GM18870 (cell line): ENCODE data around the gene USP34.

Experiments
- ATAC-seq: cut with Tn5 transposase; IDR thresholded peaks from one replicate; pipeline ENCODE4 v1.9.1; 2021; ENCODE audit warnings: moderate library complexity; ENCODE audit not compliant: unreplicated experiment

Gene USP34

DNA sequence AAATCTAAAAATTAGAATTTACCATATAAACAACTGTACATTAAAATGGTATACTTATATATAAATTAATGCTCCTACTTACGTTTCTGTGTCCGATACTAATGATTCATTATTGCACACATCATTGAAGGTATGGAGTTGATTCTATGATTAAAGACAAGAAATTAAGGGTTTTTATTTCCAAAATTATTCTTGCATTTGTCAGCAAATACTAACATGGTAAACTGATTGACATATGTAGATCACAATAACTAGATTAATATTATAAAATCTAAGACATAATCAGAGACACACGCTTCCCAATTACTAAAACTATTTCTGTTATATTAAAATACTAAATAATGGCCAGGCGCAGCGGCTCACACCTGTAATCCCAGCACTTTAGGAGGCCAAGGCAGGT, 92.6 kb downstream of the USP34 start:
- no peak for ATAC-seq

DNA sequence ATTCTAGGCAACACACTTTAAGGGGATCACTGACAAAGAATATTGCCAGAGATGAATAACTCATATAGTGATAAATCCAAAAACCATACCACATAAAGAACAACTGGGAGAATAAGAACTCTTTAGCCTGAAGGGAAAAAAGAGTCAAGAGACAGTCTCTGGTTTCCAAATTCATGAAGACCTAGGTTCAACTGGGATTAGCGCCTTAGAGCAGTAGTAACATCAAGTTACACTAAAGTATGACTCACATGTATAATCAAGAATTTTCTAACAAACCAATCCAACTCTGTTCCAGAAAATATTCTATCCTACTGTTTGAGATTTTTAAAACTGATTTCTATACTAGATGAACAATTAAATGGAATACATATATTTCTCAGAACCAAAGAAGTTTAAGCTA, 93.8 kb downstream of the USP34 start:
- ATAC-seq = no peak

DNA sequence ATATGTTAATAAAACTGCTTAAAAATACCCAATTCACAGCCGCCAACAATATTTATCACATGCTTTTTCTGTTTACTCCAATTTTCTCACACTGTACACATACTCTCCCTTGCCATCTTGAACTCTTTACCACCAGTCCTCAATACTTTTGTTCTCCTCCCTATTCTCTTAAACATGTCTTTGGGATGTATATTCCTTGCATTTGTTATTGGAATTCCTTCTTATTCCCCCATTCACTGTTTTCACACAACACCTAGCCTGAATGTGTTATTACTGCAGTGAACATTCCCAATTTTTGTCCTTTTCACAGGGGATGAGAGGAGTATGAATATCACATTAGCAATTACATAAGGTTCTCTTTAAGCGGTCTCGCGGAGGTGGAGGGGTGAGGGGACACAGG, 94.7 kb downstream of the USP34 start:
- ATAC-seq = no peak

DNA sequence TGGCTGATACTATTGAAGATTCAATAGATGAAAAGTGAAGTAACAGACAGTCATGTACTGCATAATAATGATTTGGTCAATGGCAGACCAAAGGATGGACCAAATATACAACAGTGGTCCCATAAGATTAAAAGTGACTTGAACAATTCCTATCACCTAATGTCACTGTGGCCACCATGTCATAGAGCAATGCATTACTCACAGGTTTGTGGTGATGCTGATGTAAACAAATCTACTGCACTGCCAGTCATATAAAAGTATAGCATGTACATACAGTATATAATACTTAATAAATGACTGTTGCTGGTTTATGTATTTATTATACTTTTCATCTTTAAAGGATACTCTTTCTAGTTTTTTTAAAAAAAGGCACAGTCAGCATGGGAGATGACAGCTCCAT, 99.9 kb downstream of the USP34 start:
- ATAC-seq = no peak

DNA sequence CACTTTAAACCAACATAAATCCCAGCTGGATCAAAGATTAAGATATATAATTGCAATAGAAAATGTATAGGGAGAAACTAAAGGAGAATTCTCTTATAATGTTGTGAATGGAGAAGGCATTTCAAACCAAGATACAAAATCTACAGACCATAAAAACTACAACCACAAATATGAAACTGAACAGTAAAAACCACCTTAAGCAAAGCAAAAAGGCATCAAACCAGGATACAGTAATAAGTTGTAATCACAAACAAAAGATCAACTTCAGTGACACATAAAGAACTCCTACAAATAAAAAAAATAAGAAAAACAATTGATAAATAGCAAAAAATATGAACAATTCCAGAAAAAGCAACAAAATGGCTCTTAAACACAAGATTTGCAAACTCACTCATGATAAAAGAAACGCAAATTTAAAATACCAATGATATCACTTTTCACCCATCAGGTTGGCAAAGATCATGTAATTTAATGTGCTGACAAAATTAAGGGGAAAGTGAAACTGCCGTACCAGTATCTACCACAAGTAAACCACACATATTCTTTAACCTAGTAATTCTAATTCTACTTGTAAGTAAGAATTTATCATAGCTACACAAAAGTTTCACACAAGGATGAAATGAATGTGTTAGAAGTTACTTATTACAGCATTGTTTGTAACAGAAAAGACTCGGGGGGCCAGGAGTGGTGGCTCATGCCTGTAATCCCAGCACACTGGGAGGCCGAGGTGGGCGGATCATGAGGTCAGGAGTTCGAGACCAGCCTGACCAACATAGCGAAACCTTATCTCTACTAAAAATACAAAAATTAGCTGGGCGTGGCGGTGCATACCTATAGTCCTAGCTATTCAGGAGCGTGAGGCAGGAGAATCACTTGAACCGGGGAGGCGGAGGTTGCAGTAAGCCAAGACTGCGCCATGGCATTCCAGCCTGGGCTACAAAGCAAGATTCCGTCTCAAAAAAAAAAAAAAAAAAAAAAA, 101.9 kb downstream of the USP34 start:
- no peak for ATAC-seq

DNA sequence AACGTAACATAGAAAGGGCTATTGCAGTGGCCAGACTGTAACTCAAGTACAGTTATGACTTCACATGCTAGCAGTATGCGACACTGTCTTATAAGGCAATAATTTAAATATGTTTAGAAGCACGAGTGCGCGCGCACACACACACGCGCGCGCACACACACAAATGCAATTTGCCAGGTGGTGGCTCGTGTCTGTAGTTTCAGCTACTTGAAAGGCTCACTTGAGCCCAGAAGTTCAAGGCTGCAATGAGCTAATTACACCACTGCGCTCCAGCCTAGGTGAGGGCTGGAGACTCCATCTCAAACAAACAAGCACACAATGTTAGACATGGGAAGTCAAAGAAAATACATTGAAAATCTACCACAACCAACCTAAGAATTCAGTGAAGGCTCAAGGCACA, 103.7 kb downstream of the USP34 start:
- ATAC-seq = no peak

DNA sequence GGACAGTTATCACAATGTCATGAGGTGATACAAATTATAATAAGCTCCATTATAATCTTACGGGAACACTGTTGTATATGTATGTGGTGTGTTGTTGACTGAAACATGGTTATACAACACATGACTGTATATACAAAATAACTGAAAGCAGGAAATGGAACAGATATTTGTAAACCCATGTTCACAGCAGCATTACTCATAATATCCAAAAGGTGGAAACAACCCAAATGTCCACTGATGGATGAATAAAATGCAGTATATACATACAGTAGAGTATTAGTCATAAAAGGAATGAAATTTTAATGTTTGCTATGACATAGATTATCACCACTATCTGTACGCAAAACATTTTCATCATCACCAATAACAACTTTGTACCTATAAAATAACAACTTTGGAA, 107.3 kb downstream of the USP34 start:
- ATAC-seq = no peak

DNA sequence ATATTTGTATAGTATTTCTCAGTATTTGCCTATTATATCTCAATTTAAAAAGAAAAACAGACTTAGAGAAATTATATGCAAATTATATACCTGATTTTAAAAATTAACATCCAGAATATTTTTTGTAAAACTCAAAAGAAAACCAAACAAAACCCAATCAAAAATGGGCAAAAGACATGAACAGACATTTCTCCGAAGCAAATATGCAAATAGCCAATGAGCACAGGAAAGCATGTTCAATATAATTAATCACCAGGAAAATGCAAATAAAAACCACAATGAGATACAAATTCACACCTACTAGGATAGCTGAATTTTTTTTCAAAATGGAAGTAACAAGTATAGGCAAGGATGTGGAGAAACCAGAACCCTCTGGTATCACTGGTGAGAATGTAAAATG, 108.0 kb downstream of the USP34 start:
- ATAC-seq = no peak

DNA sequence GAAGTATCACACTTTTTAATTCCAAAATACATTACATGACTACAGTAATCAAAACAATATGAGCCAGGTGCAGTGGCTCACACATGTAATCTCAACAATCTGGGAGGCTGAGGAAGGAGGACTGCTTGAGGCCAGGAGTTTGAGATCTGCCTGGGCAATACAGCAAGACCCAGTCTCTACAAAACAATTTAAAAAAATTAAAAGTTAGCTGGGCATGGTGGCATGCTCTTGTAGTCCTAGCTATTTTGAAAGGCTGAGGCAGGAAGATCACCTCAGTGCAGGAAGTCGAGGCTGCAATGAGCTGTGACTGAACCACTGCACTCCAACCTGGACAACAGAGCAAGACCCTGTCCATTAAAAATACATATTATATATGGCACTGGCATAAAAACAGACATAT, 109.8 kb downstream of the USP34 start:
- no peak for ATAC-seq

DNA sequence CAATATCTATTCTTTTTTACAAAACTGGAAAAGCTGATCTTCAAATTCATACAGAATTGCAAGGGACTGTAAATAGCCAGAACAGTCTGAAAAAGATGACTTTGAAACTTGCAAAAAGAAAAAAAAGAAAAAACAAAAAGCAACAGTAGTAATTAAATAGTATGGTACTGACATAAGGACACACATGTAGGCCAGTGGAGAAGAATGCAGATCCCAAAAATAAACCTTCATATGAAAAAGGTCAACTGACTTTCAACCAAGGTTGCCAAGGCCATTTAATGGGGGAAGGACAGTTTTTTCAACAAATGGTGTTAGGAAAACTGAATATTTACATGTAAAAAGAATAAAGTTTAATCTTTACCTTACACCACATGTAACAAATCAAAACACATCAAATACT, 111.8 kb downstream of the USP34 start:
- no peak for ATAC-seq

DNA sequence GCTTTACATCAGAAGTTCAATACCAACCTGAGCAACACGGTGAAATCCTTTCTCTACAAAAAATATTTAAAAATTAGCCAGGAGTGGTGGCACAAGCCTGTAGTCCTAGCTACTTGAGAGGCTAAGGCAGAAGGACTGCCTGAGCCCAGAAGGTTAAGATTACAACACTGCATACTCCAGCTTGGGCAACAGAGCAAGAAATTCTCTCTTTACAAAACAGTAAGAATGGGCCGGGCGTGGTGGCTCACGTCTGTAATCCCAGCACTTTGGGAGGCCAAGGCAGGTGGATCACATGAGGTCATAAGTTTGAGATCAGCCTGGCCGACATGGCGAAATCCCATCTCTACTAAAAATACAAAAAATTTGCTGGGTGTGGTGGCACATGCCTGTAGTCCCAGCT, 113.2 kb downstream of the USP34 start:
- ATAC-seq = no peak

DNA sequence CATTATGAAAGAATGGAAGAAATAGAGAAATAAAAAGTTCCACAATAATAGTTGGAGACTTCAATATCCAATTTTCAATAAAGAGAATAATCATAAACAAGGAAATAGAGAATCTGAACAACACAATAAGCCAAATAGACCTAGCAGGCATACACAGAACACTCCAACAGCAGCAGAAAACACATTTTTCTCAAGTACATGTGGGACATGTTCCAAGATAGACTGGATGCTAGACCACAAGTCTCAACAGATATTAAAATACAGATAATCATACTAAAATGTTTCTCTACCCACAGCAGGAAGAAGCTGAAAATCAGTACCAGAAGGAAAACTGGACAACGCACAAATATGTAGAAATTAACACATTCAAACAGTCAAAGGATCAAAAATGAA, 113.9 kb downstream of the USP34 start:
- ATAC-seq = no peak

DNA sequence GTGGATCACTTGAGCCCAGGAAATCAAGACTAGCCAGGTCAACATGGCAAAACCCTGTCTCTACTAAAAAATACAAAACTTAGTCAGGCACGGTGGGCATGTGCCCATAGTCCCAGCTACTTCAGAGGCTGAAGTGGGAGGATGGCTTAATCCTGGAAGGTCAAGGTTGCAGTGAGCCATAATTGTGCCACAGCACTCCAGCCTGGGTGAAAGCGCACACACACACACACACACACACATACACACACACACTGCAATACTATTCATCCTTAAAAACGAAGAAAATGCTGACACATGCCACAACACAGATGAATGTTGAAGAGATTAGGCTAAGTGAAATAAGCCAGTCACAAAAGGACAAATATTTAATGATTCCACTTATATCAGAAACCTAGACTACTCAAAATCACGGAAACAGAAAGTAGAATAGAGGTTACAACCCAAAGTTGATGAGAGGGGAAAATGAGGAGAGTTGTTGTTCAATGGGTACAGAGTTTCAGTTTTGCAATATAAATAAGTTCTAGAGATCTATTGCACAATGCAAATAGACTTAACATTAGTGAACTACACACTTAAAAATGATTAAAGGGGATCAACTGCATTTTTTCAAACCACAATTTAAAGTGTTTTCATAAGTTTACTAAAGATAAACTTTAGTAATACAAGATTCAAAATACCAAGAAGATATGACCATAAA, 114.5 kb downstream of the USP34 start:
- no peak for ATAC-seq

DNA sequence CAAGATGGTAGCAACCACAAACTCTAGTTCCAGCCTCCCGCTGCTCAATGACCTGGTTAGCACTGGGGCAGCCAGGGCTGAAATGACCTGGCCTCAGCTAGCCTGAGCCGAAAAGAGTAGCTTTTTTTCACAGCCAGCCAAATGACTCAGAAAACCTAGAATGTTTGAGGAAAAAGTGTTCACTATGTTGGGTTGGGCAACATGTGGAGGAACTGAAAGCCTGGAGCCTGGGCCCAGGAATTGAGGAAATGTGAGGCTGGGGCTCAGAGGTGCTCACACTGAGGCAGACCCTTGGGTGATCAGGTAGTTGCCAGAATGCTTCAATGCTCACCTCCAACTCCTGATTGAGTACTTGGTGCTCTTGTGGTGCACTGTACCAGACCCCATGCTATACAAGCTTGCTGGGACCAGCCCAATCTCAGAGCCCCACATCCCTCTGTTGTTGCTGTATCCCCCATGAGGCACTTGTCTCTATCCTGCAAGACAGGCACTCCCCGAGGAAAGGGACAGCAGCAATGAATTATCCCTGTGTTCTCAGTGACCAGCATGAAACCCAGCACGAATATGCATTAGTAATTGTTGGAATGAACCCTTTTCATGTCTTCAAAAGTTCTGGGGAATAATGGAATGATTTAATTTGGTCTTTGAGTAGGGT, 116.2 kb downstream of the USP34 start:
- no peak for ATAC-seq

DNA sequence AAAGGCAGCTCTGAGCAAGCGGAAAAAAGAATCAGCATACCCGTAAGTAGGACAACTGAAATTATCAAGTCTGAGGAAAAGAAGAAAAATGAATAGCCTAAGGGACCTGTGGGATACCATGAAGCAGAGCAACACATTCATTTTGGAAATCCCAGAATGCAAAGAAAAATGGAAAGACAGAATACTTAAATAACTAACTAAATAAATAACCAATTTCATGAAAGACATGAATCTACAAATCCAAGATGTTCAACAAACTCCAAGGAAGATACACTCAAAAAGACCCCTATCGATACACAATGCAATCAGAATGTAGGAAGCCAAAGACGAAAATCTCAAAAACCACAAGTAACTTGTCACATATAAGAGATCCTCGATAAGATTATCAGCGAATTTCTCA, 117.0 kb downstream of the USP34 start:
- ATAC-seq = no peak

DNA sequence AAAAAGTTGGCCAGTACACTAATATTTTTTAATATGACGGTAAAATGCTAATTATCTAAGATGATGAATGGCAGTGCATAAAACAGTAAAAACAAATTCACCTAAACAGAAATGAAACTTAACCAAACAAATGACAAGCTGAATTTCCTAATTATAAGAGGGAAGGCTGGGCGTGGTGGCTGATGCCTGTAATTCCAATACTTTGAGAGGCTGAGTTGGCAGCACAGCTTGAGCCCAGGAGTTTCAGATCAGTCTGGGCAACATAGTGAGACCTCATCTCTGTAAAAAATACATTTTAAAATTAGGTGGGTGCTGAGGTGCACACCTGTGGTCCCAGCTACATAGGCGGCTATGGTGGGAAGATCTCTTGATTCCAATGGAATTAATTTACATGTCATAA, 120.1 kb downstream of the USP34 start:
- ATAC-seq = no peak

DNA sequence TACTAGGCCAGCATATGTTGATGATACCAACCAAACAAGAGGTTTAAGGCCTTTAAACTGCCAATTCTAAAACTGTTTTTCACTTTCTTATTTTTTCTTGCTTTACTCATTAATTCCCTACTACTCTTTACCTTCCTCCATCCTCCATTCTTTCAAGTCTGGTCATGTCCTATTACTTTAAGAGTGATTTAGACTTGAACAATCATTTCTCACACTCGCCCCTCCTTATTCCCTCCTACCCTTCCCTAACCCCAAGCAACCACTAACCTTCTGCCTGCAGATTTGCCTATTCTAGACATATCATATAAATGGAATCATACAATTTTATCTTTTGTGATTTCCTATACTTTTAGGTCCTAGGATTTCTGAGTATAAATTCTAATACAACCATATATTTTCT, 127.7 kb downstream of the USP34 start:
- no peak for ATAC-seq

DNA sequence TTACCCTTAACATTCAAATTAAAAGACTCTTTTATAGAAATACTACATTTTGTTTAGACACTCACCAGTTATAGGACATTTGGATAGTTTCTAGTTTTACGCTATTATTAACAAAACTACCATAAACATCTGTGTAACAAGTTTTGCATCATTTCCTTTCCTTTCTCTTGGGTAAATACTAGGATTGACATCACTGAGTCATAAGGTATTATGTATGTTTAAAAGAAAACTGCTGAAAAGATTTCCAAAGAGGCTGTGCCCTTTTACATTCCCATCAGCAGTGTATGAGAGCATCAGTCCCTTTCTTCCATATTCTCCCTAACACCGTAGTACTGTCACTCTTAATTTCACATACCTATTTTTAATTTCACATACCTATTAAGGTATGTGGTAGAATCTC, 130.6 kb downstream of the USP34 start:
- no peak for ATAC-seq

DNA sequence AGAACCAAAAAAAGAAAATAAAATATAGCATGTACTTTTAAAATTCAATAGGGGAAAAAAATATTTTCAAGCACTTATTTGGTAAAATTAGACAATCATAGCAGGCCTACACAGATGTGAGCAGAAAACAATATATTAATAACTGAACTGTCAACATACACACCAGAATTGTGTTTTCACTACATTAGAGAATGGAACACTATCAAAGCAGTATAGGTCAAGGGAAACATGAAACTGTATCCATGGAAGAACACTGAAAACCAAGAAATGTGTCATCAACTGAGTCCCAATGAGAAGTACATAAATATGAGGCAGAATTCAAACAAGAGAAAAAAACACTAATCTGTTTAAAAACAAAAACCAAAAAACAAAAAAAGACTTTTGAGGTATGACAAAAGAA, 132.4 kb downstream of the USP34 start:
- no peak for ATAC-seq

DNA sequence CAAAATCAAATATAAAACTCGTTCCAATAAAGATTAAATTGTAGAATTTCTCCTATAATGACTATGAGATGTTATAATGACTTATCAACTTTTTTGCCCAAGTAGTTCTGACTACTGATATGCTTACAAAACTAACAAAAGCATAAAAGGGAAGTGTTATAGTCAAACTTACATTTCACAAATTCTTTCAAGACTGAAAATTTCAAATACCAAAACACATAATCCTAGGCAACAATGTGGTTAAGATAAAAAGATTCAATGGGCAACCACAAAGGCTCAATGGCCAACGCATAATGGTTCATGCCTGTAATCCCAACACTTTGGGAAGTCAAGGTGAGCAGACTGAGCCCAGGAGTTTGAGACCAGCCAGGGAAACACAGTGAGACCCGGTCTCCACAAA, 135.7 kb downstream of the USP34 start:
- no peak for ATAC-seq

DNA sequence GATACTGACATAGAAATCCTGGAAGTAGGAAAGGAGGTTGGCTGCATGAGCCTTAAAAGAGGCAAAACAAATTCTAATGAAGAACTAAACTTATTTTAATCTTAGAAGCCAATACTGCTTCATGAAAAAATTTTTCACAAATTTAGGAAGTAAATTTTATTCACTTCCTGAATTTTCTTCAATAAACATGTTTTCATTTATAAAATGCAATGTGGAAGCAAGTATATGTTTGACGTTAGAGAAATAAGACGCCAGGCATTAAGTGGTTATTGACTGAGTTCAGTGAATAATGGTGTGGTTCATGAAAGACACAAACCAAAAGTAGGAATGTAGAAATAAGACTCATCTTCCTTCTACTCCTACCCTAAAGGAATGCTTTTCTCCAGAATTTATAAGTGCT, 136.4 kb downstream of the USP34 start:
- ATAC-seq = no peak

DNA sequence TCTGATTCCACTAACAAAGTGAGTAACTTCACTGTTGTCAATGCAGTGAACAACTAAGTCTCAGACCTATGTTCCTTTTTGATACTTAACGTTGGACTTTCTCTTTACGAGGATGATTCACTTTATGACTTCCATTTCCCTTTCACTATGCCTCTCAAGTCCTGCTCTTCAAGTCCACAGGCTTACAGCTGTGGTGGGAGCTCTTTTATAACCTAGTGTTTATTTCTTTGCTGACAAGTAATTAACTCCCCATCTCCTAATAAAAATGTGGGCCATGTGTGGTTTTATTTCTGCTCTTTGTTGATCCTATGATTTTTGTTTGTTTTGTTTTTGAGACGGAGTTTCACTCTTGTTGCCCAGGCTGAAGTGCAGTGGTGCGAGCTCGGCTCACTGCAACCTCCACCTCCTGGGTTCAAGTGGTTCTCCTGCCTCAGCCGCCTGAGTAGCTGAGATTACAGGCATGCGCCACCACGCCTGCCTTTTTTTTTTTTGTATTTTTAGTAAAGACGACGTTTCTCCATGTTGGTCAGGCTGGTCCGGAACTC, 142.1 kb downstream of the USP34 start:
- no peak for ATAC-seq
